GM18517 (cell line): ENCODE results near the gene MGAT4C.

Experiments
- ATAC-seq: cut with Tn5 transposase; IDR thresholded peaks from one replicate; pipeline ENCODE4 v1.9.1; 2021; ENCODE audit warnings: mild to moderate bottlenecking, moderate library complexity; ENCODE audit not compliant: unreplicated experiment

MGAT4C gene

GRCh38 chr12:85985996-85986395 is 270.2 kb downstream of the MGAT4C start:
- no peak for ATAC-seq

- no peak for ATAC-seq
Measured at GRCh38 chr12:85983601-85984000, 272.6 kb downstream of the MGAT4C start.

GRCh38 chr12:85979641-85980040 is 276.6 kb downstream of the MGAT4C start:
- no peak for ATAC-seq

- ATAC-seq = no peak
Measured at GRCh38 chr12:85975716-85976115, 280.5 kb downstream of the MGAT4C start.

- no peak for ATAC-seq
Measured at GRCh38 chr12:85971800-85972199, 284.4 kb downstream of the MGAT4C start.

- no peak for ATAC-seq
Measured at GRCh38 chr12:85968606-85969005, 287.6 kb downstream of the MGAT4C start.

- no peak for ATAC-seq
Measured at GRCh38 chr12:85963326-85963725, 292.9 kb downstream of the MGAT4C start.

GRCh38 chr12:85956081-85956480 is 300.1 kb downstream of the MGAT4C start:
- no peak for ATAC-seq

- no peak for ATAC-seq
Measured at GRCh38 chr12:85955127-85955526, 301.1 kb downstream of the MGAT4C start.

- ATAC-seq = no peak
Measured at GRCh38 chr12:85951823-85952222, 304.4 kb downstream of the MGAT4C start.

- ATAC-seq = no peak
Measured at GRCh38 chr12:85949253-85949652, 306.9 kb downstream of the MGAT4C start.

- no peak for ATAC-seq
Measured at GRCh38 chr12:85948340-85948739, 307.9 kb downstream of the MGAT4C start.

GRCh38 chr12:85947286-85947685 is 308.9 kb downstream of the MGAT4C start:
- no peak for ATAC-seq

- ATAC-seq = no peak
Measured at GRCh38 chr12:85946375-85946774, 309.8 kb downstream of the MGAT4C start.

- ATAC-seq = no peak
Measured at GRCh38 chr12:85927166-85927565, 329.0 kb downstream of the MGAT4C start.

- no peak for ATAC-seq
Measured at GRCh38 chr12:85923767-85924331, 332.3 kb downstream of the MGAT4C start.

- ATAC-seq = peak; percentile 86
Measured at GRCh38 chr12:85920324-85920947, 335.8 kb downstream of the MGAT4C start.
